CD4-positive, alpha-beta T cell treated with Interleukin-12 subunit alpha and Interleukin-12 subunit beta, for 1 hour (primary cell): ENCODE data around the gene DCTN2.
"Not testable (repeated sequence)": the region's sequence is repeated elsewhere in the genome, so short reads cannot be mapped to it uniquely, and the experiment has no call there.

ENCODE experiments used
- DNase-seq: peaks from one replicate; pipeline ENCODE4 v3.0.0-alpha.2; 2020

Gene DCTN2

DNA sequence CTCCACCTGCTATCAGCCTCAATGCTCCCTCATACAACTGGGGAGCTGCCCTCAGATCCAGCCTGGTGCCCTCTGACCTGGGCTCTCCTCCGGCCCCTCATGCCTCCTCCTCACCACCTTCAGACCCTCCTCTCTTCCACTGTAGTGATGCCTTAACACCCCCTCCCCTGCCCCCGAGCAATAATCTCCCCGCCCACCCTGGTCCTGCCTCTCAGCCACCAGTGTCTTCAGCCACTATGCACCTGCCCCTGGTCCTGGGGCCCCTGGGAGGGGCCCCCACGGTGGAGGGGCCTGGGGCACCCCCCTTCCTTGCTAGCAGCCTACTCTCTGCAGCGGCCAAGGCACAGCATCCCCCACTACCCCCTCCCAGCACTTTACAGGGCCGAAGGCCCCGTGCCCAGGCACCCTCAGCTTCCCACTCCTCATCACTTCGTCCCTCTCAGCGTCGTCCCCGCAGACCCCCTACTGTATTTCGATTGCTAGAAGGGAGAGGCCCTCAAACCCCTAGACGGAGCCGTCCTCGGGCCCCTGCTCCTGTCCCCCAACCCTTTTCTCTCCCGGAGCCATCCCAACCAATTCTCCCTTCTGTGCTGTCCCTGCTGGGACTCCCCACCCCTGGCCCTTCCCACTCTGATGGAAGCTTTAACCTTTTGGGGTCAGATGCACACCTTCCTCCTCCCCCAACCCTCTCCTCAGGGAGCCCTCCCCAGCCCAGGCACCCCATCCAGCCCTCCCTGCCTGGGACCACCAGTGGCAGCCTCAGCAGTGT is 21.2 kb downstream of the DCTN2 start:
- DNase-seq = no peak

DNA sequence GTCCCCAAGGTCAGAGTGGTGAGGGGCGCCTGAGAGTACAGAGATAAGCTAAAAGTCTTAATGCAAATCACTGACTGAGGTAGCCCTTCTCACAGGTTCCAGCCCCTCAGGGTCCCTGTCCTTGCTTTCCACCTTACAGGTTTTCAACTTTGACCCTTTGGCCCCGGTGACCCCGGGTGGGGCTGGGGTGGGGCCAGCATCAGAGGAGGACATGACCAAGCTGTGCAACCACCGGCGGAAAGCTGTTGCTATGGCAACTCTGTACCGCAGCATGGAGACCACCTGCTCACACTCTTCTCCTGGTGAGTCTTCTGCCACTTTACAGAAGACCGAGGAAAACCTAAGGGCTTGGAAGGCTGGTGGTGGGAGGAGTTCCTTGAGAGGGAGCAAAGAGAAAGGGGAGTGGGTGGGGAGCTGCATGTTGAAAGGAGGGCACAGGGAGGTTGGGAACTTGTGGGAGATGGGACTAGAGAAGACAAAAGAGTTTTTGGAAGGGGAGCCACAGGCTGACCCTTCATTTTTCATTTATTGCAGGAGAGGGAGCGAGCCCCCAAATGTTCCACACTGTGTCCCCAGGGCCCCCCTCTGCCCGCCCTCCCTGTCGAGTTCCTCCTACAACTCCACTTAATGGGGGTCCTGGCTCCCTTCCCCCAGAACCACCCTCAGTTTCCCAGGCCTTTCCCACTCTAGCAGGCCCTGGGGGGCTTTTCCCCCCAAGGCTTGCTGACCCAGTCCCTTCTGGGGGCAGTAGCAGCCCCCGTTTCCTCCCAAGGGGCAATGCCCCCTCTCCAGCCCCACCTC is 22.0 kb downstream of the DCTN2 start:
- no peak for DNase-seq

DNA sequence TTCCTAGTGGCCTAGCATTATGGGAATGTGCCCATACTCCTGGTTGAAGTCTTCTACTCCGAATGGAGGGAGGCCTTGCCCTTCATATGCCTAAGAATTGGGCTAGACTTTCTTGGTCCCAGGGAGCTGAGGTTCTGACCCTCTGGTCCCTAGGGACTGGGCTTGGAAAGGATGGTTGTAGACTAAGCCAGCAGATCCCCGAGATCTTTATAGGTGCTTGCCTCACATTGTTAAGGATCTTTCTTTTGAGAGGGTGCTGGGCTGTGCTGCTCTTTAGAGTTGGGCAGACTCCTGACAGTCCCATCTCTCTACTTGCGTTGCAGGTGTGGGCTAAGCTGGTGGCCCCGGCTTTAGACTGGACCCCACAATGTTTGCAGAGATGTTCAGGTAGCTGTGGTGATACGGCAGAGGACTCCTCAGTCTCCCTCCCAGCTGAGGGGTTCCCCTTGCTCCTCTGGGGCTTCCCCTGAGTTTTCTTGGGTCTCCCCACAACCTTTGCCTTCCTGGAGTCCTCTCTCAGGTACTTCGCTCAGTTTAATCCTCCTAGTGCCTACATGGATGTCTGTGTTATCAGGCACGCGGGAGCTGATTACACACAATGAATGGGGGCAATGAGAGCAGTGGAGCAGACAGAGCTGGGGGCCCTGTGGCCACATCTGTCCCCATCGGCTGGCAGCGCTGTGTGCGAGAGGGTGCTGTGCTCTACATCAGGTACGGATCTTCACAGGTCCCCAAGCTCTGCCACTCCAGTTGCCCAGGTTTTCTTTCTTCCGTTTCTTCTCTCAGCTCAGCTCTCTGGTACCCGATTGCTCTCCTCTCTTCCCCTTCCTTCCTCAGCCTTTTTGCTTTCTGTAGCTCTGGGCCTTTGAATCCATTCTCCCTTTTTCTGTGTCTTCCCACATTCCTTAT is 23.0 kb downstream of the DCTN2 start:
- DNase-seq = peak; percentile 41

DNA sequence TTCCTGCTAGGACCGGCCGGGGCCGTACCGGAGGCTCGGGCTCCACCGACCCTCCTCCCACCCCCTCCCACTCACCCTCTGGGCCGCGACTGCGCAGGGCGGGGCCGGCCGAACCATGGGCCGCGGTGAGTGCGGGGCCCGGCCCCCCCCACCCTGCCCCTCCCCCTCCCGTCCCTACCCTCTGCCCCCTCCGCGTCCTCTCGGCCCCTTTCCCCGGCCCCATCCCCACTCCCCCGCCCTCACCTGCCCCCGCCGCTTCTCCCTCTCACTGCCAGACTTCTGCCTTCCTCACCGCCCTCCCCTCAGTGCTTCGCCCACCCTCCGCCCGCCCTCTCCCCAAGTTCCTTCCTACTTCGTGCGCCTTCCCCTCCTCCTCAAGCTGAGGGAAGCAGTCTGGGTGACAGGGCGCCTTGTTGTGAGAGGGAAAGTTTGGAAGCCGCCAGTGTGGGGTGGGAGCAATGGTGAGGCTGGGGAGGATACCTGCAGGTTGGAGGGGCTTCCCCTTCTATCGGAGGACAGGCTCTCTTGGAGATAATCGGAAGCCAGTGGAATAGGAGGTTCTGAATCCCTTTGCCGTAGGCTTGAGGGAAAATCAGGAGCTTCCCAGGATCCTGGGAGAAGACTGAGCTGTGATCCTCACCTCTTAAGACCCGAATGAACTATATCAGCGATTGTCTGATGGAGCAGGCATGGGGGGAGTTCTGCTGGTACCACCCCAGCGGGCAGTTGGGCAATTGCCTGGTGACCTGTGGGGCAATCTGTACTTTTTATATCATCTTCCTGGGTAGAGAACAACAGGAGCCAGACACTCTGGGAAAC is 23.9 kb downstream of the DCTN2 start:
- DNase-seq = no peak

DNA sequence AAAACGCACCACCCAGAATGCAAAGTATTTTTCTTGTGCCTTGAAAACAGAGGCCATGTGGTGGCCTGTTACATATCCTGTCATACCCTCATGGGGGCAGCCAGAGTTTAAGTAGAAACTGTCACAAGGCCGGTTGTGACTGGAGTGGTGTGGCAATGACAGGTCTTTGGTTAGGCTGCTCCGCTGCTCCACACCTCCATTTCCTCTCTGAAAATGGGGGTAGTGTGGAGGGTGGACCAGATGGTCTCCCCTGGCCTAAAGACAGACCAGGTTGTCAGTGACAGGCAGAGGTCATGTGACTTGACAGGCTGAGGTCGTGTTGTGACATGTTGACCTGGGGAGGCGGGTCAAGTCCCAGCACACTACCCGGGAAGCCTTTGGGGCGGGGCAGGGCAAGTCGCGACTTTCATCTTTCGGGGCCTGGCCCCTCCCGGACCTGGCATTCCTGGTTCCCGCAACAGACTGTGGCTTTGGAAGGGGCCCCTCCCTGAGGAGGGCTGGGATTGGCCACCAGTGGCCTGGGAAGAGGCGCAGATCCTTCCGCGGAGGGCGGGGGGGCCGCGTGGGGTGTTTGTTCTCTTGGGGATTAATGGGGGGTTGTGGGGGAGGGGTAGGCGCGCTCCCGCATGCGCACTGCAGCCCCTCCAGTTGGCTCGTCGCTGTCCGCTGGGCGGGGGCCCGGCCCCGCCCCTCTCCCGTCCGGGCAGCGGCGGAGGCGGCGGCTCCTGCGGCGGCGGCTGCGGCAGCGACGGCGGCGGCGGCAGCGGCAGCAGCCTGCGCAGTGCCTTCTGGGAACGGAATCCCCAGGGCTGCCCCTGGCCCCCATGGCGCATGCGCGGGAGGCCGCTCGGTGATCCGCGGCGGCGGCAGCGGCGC is 24.7 kb downstream of the DCTN2 start, which contains the start of gene MBD6:
MBD6 (plus strand) TSS at position 814 of the 876 bp plus-strand sequence. CDS start 1,480 bp downstream, outside the sequence.
- peak; percentile 94 for DNase-seq

DNA sequence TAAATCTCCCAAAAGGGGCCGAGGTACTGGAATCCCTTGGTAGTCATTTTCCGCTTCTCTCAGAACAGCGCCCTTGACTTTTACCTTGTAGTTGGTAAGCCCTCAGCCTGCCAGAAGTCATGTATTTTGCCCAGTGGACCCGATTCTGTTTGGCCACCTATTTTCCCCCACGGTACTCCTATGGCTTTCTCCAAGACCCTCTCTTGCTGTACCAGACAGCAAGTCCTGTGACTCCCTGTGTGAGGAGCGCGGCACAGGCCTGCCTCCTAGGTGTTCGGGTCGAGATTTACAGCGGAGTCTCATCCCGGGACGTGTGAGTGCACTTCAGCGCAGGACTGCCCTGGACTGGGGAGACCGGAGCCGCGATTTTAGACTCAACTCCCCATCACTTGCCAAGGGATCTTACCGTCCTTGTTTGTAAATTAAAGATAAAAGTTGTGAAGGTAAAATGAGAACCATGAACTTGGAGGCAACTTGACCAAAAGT is 25.4 kb downstream of the DCTN2 start:
- peak; percentile 22 for DNase-seq

DNA sequence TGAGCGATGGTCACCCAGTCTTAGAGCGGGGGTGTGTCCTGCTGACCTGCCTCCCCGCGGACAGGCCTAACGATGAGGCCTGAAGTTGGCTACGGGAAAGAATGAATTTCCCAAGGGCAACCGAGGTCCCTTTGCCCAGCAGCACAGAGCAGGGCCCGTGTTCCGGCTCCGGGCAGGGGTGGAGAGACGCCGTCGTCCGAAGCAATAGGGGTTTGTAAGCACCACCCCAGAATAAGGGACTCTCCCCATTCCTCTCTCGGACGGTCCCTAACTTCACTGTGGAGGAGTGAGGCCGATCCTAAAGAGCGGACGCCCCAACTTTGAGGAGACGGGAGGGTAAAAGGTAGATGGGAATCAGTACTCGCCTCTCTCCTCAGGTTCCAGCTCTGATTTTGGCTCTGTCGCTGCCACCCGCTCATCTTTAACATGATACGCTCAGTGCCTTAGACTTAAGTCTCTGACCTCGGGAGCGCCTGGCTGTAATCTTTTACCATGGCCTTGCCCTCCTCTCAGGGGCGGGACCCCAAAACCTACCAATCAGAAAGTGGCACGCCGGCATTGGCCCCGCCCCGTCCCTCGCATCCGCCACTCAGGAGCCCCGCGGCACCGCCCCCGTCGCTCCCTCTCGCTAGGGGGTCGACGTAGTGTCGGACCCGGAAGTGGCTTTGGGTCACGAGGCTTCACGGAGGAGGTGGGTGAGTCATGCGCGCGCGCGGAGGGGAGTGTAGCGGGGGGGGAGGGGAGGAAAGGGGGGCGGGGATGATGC is 26.8 kb downstream of the DCTN2 start, which contains the start of gene DDIT3:
DDIT3 (minus strand) TSS at position 462 of the 766 bp plus-strand sequence. CDS start 3,108 bp downstream, outside the sequence.
- peak; percentile 100 for DNase-seq

DNA sequence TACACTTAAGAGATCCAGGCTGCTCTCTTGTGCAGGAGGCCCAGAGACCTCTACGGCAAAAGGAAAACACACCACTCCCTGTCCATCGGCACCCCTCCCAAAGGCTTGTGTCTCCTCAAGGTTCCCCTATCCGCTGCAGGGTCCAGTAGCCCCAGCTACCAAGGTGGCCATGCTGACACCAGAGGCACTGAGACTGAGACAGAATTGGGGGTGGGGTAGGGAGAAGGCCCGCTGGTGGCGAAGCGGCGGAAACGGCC is 27.3 kb downstream of the DCTN2 start:
- peak; percentile 26 for DNase-seq

DNA sequence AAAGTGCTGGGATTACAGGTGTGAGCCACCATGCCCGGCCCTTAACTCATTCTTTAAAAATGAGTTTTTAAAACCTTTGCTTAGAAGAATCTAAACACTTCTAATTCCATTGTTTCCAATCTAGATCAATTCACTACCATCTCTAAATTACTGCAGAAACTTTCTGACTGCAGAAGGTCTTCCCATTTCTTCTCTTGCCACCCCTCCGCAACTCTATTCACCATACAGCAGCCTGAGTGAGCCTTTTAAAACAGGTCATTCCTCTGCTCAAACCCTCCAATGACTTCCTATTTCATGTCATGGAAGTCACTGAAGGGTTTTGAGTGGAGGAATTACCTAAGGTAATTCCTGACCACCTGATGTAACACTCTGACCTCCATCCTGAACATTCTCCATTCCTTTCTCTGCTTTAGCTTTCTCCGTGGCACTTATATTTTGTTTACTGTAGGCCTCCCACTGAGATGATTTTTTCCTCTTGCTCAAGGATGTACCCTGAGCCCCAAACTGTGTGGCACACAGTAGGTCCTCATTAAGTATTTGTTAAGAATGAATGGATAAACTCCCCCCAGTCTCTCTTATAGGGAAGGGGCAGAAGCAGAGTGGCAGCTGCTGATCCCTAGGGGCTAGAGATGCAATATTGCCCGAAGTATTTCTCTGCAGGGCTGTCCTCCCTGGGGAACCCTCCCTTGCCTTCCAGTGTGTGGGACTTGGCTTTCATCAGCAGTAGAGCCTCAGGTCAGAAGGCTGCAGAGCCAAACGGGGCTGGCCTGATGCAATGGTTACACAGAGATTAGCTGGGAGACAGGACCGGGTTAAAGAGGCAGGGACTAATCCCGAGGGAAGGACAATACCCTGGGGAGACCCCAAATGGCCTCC is 27.8 kb downstream of the DCTN2 start:
- DNase-seq = no peak

DNA sequence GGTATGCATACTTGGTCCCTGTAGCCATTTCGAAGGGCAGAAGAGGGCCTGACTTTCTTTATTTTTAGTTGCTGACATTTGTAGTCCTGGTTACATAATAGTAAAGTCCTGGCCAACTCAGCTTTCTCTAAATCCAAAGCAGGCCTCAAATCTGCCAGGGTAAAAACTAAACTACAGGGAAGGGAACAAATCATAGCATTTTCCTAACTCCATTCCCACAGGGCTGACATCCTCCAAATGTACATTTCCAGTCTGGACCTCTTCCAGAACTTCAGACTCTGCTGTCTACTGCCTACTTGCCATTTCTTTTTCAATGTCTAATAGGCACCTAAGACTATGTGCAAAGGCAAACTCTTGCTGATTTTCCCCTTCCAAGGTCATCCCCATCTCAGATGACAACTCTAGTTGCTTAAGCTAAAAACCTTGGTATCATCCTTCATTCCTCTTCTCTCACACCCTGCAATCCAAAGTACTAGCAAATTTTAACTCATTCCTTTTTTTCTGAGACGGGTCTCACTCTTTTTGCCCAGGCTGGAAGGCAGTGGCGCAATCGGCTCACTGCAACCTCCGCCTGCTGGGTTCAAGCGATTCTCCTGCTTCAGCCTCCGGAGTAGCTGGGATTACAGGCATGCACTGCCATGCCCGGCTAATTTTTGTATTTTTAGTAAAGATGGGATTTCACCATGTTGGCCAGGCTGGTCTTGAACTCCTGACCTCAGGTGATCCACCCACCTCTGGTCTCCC is 28.6 kb downstream of the DCTN2 start:
- DNase-seq = no peak

DNA sequence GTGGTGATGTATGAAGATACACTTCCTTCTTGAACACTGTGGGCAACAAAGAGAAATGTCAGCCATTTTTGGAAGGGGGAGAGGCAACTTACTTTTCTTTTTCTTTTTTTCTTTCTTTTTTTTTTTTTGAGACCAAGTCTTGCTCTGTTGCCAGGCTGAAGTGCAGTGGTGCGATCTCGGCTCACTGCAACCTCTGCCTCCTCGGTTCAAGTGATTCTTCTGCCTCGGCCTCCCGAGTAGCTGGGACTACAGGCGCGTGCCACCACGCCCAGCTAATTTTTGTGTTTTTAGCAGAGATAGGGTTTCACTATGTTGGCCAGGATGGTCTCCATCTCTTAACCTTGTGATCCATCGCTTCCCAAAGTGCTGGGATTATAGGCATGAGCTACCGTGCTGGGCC is 29.3 kb downstream of the DCTN2 start:
- not testable (repeated sequence) for DNase-seq

DNA sequence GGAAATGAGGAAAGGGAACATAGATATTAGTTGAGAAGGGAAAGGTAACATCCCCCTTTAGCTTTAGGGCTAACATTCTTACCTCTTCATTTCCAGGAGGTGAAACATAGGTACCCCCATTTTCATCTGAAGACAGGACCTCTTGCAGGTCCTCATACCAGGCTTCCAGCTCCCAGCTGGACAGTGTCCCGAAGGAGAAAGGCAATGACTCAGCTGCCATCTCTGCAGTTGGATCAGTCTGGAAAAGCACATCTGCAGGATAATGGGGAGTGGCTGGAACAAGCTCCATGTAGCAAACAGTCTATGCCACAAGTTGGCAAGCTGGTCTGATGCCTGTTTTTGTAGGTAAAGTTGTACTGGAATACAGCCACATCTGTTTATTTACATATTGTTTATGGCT is 29.8 kb downstream of the DCTN2 start:
- DNase-seq = no peak

DNA sequence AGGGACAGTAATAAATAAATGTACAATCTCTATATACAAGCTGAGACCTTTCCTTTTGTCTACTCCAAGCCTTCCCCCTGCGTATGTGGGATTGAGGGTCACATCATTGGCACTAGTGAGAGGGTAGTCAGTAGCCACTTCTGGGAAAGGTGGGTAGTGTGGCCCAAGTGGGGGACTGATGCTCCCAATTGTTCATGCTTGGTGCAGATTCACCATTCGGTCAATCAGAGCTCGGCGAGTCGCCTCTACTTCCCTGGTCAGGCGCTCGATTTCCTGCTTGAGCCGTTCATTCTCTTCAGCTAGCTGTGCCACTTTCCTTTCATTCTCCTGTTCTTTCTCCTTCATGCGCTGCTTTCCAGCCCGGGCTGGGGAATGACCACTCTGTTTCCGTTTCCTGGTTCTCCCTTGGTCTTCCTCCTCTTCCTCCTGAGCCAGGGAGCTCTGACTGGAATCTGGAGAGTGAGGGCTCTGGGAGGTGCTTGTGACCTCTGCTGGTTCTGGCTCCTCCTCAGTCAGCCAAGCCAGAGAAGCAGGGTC is 30.3 kb downstream of the DCTN2 start:
- no peak for DNase-seq

DNA sequence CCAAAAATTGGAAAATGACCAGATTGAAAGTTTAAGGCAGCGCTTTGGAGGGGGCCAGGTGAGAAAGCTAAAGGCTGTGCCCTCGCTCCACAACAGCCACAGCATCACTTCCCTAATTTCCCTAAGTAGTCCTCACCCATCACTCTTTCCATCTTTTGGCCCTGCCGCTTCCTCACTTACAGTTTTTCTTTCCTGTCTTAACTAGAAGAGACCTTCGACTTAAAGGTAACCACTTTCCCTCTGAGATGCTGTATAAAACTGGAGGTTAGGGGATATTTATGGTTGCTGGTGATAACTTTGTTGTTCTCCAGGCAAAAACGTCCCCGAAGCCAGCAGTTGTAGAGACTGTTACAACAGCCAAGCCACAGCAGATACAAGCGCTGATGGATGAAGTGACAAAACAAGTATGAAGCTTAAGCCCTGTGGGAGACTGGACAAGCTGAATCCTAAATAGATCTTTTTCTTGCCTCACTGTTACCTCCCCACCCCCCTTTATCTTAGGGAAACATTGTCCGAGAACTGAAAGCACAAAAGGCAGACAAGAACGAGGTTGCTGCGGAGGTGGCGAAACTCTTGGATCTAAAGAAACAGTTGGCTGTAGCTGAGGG is 31.0 kb downstream of the DCTN2 start:
- DNase-seq = no peak

DNA sequence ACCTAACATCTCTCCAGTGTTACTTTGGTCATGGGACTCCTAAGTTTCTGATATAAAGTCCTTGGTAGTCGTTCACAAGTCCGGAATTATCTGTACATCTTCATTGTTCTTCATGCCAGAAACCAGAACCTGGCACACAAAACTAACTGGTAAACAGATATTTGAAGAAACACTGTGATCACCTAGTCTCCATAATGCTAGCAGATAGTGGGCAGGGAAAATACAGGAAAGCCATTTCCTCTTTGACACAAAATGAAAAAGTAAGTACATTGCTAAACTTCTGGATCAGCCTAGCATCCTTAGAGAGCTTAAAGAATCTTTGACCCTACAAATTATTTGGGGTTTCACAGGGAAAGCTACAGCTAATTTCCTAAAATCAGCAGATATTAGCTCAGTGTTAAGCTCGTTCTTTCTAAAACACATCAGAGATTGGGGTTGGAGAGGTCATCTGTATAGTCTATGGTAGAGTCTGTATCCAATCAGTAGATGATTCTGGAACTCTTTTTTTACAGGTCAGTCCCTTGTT is 31.5 kb downstream of the DCTN2 start:
- no peak for DNase-seq

DNA sequence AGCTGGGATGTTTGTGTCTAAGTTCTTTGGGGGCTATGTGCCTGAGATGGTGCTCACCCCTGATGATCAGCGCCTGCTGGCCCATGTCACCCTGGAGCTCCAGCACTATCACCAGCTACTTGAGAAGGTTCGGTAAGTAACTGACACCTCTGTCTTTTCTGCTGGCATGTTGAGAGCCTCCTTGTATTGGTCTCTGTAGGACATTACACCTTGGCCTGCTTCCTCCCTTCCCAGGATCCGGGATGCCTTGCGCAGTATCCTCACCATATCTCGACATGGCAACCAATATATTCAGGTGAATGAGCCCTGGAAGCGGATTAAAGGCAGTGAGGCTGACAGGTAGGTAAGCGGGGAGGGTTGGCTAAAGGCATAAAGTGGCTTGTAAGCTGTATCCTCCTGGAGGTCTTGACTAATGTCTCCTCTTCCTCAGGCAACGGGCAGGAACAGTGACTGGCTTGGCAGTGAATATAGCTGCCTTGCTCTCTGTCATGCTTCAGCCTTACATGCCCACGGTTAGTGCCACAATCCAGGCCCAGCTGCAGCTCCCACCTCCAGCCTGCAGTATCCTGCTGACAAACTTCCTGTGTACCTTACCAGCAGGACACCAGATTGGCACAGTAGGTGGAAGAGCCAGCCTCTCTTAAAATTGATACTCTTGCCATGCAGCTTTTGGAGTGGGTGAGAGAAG is 32.1 kb downstream of the DCTN2 start:
- no peak for DNase-seq

DNA sequence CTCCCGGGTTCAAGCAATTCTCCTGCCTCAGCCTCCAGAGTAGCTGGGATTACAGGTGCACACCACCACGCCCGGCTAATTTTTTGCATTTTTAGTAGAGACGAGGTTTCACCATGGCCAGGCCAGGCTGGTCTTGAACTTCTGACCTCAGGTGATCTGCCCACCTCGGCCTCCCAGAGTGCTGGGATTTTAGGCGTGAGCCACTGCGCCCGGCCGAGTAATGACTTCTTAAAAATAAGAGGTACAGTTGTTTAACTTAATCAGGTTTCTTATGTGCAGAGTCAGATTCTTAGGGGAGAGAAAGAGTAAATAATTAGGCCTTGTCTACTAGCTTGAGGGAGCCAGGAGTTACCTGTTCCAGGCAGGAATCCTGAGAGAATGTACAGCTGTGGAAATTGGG is 32.7 kb downstream of the DCTN2 start:
- not testable (repeated sequence) for DNase-seq
